Breast epithelium (tissue), 3 donors: ENCODE data around the gene WDR37.

Experiments
- CTCF ChIP-seq, 3 donors: fragments of 450-650 bp; IDR thresholded peaks; one replicate each; pipeline ENCODE4 v1.5.1; 2016 to 2017; ENCODE audit warnings: antibody characterized with exemption in 3 of 3, mild to moderate bottlenecking in 3 of 3, moderate library complexity in 3 of 3
- POLR2A ChIP-seq: fragments of 450-650 bp; IDR thresholded peaks from one replicate; pipeline ENCODE4 v1.6.1; 2016; ENCODE audit warnings: antibody characterized with exemption, mild to moderate bottlenecking, moderate library complexity

DNA sequence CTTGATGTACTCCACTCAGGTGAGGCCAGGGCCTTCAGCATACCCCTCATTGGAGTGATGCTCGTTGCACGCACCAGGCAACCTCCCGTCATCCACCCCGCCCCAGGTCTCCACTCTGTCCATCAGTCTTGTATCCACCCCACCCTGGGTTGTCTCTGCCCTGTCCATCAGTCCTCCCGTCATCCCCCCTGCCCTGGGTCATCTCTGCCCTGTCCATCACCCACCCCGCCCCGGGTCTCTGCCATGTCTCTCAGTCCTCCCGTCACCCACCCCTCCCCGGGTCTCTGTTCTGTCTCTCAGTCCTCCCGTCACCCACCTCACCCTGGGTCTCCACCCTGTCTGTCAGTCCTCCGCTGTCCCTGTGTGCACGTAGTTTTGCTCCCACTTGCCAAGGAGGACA is 59.9 kb downstream of the WDR37 start:
- no peak for TF ChIP-seq POLR2A
- TF ChIP-seq CTCF (IDR thresholded peaks at IDR 0.05) = no peak
